ENCODE data around the gene GNL3.

GNL3 gene

GRCh38 chr3:52730681-52731080, 44.8 kb downstream of the GNL3 start:
- Histone ChIP-seq H3K36me3 (ENCODE audit: insufficient read depth, low read length) (peaks cover 53% of the 10 kb centered on the region), H3K4me2 (ENCODE audit: insufficient read depth, low read length) (no peak overlapping the region)

GRCh38 chr3:52731590-52731989, 45.8 kb downstream of the GNL3 start:
- ATAC-seq (ENCODE audit: insufficient read depth, low read depth) (no peak), DNase-seq (no peak)
- H3K79me2 ChIP-seq (ENCODE audit: insufficient read depth, low read length), result no peaks in the 10 kb centered on the region
- H3K4me3 ChIP-seq (ENCODE audit: low read depth in 1 of 2, low read length in 2 of 2), result no peak overlapping the region
- TF ChIP-seq EZH2 (IDR thresholded peaks at IDR 0.05; ENCODE audit: borderline replicate concordance, low read depth, low read length, severe bottlenecking), result no peak
- TF ChIP-seq, protein P1, sequence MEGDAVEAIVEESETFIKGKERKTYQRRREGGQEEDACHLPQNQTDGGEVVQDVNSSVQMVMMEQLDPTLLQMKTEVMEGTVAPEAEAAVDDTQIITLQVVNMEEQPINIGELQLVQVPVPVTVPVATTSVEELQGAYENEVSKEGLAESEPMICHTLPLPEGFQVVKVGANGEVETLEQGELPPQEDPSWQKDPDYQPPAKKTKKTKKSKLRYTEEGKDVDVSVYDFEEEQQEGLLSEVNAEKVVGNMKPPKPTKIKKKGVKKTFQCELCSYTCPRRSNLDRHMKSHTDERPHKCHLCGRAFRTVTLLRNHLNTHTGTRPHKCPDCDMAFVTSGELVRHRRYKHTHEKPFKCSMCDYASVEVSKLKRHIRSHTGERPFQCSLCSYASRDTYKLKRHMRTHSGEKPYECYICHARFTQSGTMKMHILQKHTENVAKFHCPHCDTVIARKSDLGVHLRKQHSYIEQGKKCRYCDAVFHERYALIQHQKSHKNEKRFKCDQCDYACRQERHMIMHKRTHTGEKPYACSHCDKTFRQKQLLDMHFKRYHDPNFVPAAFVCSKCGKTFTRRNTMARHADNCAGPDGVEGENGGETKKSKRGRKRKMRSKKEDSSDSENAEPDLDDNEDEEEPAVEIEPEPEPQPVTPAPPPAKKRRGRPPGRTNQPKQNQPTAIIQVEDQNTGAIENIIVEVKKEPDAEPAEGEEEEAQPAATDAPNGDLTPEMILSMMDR (IDR thresholded peaks at IDR 0.05; ENCODE audit: borderline replicate concordance, extremely low read depth, low read length, poor library complexity, severe bottlenecking), result no peak
- H4K20me1 ChIP-seq (ENCODE audit: insufficient read depth, low read length), result no peaks in the 10 kb centered on the region
- H3K27me3 ChIP-seq (ENCODE audit: insufficient read depth, low read length, poor library complexity), result no peaks in the 10 kb centered on the region
- peaks cover 3% of the 10 kb centered on the region for H3K9me3 ChIP-seq (ENCODE audit: insufficient read depth, low read length, severe bottlenecking)
- H3K9ac ChIP-seq (ENCODE audit: low read depth, low read length), result no peak overlapping the region
- no peak overlapping the region for H3K4me2 ChIP-seq (ENCODE audit: insufficient read depth, low read length)
- no peaks in the 10 kb centered on the region for H3K4me1 ChIP-seq (ENCODE audit: insufficient read depth, low read length)
- peaks cover 55% of the 10 kb centered on the region for H3K36me3 ChIP-seq (ENCODE audit: insufficient read depth, low read length)
- H3K27ac ChIP-seq (ENCODE audit: low read length), result no peak overlapping the region
- H2AFZ ChIP-seq (ENCODE audit: low read depth, low read length), result no peak overlapping the region

More at GRCh38 chr3:52730681-52731080, 44.8 kb downstream of the GNL3 start:
- Histone ChIP-seq H3K9ac (ENCODE audit: low read depth, low read length) (no peak overlapping the region), H3K79me2 (ENCODE audit: insufficient read depth, low read length) (no peaks in the 10 kb centered on the region), H3K4me3 (ENCODE audit: low read depth in 1 of 2, low read length in 2 of 2) (no peak overlapping the region), H3K9me3 (ENCODE audit: insufficient read depth, low read length, severe bottlenecking) (peaks cover 3% of the 10 kb centered on the region), H2AFZ (ENCODE audit: low read depth, low read length) (no peak overlapping the region), H3K27me3 (ENCODE audit: insufficient read depth, low read length, poor library complexity) (no peaks in the 10 kb centered on the region), H3K4me1 (ENCODE audit: insufficient read depth, low read length) (no peaks in the 10 kb centered on the region), H3K27ac (ENCODE audit: low read length) (no peak overlapping the region), H4K20me1 (ENCODE audit: insufficient read depth, low read length) (no peaks in the 10 kb centered on the region)
- TF ChIP-seq EZH2 (IDR thresholded peaks at IDR 0.05; ENCODE audit: borderline replicate concordance, low read depth, low read length, severe bottlenecking), result no peak
- TF ChIP-seq, protein P1 (IDR thresholded peaks at IDR 0.05; ENCODE audit: borderline replicate concordance, extremely low read depth, low read length, poor library complexity, severe bottlenecking), result no peak
- ATAC-seq (ENCODE audit: insufficient read depth, low read depth) (no peak), DNase-seq (no peak)

DNA sequence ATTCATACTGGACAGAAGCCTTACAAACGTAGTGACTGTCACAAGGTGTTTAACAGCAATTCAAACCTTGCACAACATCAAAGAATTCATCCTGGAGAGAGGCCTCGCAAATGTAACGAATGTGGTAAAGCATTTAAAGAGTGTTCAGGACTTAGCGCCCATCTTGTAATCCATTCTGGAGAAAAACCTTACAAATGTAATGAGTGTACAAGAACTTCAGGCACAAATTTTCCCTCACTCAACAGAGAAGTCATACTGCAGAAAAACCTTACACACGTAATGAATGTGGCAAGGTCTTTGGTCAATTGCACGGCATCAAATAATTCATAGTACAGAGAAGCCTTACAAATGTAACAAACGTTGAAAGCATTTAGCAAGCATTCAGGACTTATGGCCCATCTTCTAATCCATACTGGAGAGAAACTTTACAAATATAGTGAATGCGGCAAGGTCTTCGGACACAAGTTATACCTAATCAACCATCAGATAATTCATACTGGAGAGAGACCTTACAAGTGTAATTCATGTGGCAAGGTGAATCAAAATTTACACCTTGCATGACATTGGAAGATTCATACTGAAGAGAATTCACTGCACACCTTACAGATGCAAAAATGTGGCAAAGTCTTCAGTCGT, 47.5 kb downstream of the GNL3 start:
- Histone ChIP-seq H3K4me3 (ENCODE audit: low read depth in 1 of 2, low read length in 2 of 2) (no peak overlapping the region), H3K9ac (ENCODE audit: low read depth, low read length) (no peak overlapping the region), H3K27ac (ENCODE audit: low read length) (no peak overlapping the region), H3K27me3 (ENCODE audit: insufficient read depth, low read length, poor library complexity) (no peaks in the 10 kb centered on the region), H4K20me1 (ENCODE audit: insufficient read depth, low read length) (no peaks in the 10 kb centered on the region), H3K4me1 (ENCODE audit: insufficient read depth, low read length) (no peaks in the 10 kb centered on the region), H3K79me2 (ENCODE audit: insufficient read depth, low read length) (no peaks in the 10 kb centered on the region), H2AFZ (ENCODE audit: low read depth, low read length) (no peak overlapping the region), H3K36me3 (ENCODE audit: insufficient read depth, low read length) (peaks cover 59% of the 10 kb centered on the region), H3K9me3 (ENCODE audit: insufficient read depth, low read length, severe bottlenecking) (peaks cover 3% of the 10 kb centered on the region), H3K4me2 (ENCODE audit: insufficient read depth, low read length) (no peak overlapping the region)
- DNase-seq (no peak), ATAC-seq (ENCODE audit: insufficient read depth, low read depth) (no peak)
- no peak for TF ChIP-seq EZH2 (IDR thresholded peaks at IDR 0.05; ENCODE audit: borderline replicate concordance, low read depth, low read length, severe bottlenecking)
- TF ChIP-seq, protein P1 (IDR thresholded peaks at IDR 0.05; ENCODE audit: borderline replicate concordance, extremely low read depth, low read length, poor library complexity, severe bottlenecking), result no peak
